Measurements from ENCODE around the gene LCE4A. TPM values are rescaled to one million over a fixed set of nuclear protein-coding genes. Genes with fewer than 3 reads are reported as not detected.

Gene LCE4A
- total and polyA plus RNA-seq, 9 of the 15 experiments (the other 6 are each of a cell fraction or from before 2014, with no cell fraction given), result not detected

DNA sequence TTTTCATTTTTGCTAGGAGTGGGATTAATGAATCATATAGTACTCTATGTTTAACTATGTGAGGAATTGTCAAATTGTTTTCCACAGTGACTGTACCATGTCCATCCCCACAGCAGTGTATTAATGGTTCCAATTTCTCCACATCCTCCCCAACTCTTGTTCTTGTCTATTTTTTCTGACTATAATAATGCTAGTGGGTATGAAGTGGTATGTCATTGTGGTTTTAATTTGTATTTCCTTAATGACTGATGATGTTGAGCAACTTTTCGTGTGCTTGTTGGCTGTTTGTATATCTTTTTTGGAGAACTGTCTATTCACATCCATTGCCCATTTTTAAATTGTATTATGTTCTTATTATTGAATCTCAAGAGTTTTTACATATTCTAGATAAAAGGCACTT lies 39.9 kb downstream of the LCE4A start:
- H3K9me1 ChIP-seq (ENCODE audit: control insufficient read depth, insufficient read depth, low read length), result no peaks in the 10 kb centered on the region
- no peaks in the 10 kb centered on the region for H3K9me3 ChIP-seq (replicated peaks; ENCODE audit: control insufficient read depth, insufficient read depth, low read depth, low read length)
- in situ Hi-C loops (cut with MboI) (no loop called here), intact Hi-C loops (cut with micrococcal nuclease) (loop anchor here (10.0 kb wide), 1 partner anchor 93 kb away; no protein-coding TSS in a partner anchor)
- no peak for DNase-seq (ENCODE audit: extremely low read depth in 1 of 4, low spot score in 3 of 4)
- no peak overlapping the region for H2AFZ ChIP-seq (ENCODE audit: low read depth, low read length)
- FAIRE-seq, result no peak
- H4K20me1 ChIP-seq (replicated peaks; ENCODE audit: control insufficient read depth, insufficient read depth, low read length), result no peaks in the 10 kb centered on the region
- H3K27me3 ChIP-seq (ENCODE audit: control insufficient read depth in 2 of 2, insufficient read depth in 2 of 2, low read length in 2 of 2), result no peaks in the 10 kb centered on the region
- no TSS peak for BruUV-seq (replicated peaks)
- H3K4me1 ChIP-seq (replicated peaks in 1 of 2; ENCODE audit: control insufficient read depth in 2 of 2, insufficient read depth in 2 of 2, low read length in 2 of 2), result no peaks in the 10 kb centered on the region
- no peak for TF ChIP-seq FOXM1 (IDR thresholded peaks at IDR 0.05; ENCODE audit: low read depth)
- no peak for TF ChIP-seq FOXM1 (CRISPR knock-in tag; IDR thresholded peaks at IDR 0.05; ENCODE audit: low read depth)
- no peak for TF ChIP-seq ZNF143 (CRISPR knock-in tag; IDR thresholded peaks at IDR 0.05)
- TF ChIP-seq ZNF165 (CRISPR knock-in tag; IDR thresholded peaks at IDR 0.05; ENCODE audit: borderline replicate concordance), result no peak
- TF ChIP-seq, protein P1, sequence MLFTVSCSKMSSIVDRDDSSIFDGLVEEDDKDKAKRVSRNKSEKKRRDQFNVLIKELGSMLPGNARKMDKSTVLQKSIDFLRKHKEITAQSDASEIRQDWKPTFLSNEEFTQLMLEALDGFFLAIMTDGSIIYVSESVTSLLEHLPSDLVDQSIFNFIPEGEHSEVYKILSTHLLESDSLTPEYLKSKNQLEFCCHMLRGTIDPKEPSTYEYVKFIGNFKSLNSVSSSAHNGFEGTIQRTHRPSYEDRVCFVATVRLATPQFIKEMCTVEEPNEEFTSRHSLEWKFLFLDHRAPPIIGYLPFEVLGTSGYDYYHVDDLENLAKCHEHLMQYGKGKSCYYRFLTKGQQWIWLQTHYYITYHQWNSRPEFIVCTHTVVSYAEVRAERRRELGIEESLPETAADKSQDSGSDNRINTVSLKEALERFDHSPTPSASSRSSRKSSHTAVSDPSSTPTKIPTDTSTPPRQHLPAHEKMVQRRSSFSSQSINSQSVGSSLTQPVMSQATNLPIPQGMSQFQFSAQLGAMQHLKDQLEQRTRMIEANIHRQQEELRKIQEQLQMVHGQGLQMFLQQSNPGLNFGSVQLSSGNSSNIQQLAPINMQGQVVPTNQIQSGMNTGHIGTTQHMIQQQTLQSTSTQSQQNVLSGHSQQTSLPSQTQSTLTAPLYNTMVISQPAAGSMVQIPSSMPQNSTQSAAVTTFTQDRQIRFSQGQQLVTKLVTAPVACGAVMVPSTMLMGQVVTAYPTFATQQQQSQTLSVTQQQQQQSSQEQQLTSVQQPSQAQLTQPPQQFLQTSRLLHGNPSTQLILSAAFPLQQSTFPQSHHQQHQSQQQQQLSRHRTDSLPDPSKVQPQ (CRISPR knock-in tag; IDR thresholded peaks at IDR 0.05; ENCODE audit: borderline replicate concordance), result no peak
- TF ChIP-seq SRSF7 (optimal IDR thresholded peaks at IDR 0.05; ENCODE audit: low read depth, low read length), result no peak
- TF ChIP-seq ELF2 (CRISPR knock-in tag; IDR thresholded peaks at IDR 0.05), result no peak
- TF ChIP-seq MTA1 (IDR thresholded peaks at IDR 0.05; ENCODE audit: borderline replicate concordance), result no peak
- no peak for TF ChIP-seq GTF2A2 (tag; IDR thresholded peaks at IDR 0.05)
- no peak for TF ChIP-seq C11orf30 (IDR thresholded peaks at IDR 0.05; ENCODE audit: low read depth)
- no peak for TF ChIP-seq ZNF436 (CRISPR knock-in tag; IDR thresholded peaks at IDR 0.05)
- no peak overlapping the region for H3K9ac ChIP-seq (ENCODE audit: insufficient read depth in 1 of 2, low read depth in 2 of 2, low read length in 2 of 2)
- ATAC-seq, result no peak
- no peak overlapping the region for H3K4me3 ChIP-seq
- CTCF ChIA-PET (ENCODE audit: low intra/inter-chr PET ratio), result no interaction called here
- H3K36me3 ChIP-seq (ENCODE audit: control insufficient read depth, insufficient read depth, low read length), result no peaks in the 10 kb centered on the region
- H3K27ac ChIP-seq (ENCODE audit: extremely low read depth, low read depth, low read length), result no peak overlapping the region
- 0% methylated on average over 1 of the region's 1 CpG for WGBS (ENCODE audit: insufficient coverage, low coverage, missing lambda C conversion rate)
- POLR2A ChIA-PET, result no interaction called here
- no peak overlapping the region for H3K4me2 ChIP-seq (ENCODE audit: insufficient read depth, low read length)
- no peaks in the 10 kb centered on the region for H3K79me2 ChIP-seq (ENCODE audit: control insufficient read depth, insufficient read depth, low read length)

Data from K562 (cell line).